ENCODE measurements around the gene RAMP1.
"Not testable (repeated sequence)": the region's sequence is repeated elsewhere in the genome, so short reads cannot be mapped to it uniquely, and the experiment has no call there.

Gene RAMP1

DNA sequence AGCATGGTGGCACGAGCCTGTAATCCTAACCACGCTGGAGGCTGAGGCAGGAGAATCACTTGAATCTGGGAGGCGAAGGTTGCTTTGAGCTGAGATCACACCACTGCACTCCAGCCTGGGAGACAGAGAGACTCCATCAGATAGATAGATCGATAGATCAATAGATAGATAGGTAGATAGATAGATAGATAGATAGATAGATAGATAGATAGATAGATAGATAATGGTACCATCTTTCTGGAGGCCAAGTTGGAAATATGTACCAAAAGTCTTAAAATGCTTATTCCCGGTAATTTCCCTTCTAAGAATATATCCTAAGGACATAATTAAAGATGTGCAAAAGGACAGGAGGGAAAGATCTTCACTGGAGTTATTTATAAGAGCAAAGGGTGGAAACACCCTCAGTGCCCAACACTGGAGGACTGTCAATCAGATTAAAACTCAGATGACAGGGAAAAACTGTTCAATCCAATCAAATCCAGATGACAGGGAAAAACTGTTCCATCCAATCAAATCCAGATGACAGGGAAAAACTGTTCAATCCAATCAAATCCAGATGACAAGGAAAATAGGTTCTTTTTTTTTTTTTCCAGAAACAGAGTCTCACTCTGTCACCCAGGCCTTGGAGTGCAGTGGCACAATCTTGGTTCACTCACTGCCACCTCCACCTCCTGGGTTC lies 58.4 kb downstream of the RAMP1 start:
- DNase-seq (ENCODE audit: low spot score): no peak

DNA sequence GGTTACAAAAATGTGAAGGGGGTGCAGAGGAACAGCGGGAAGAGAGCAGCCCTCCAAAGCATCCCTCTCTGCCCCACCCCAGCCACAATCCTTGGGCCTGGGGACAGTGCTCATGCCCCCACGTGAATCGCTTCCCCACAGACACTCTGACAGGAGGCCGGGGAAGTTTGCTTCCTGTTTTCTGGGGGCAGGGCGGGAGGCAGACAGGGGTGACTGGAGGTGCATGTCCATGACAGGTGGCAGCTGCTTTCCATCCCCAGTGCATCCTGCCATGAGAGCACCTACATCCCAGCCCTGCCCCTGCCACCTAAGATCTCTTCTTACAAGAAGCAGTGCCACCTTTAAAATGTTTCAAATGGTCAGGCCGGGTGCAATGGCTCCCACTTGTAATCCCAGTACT lies 60.2 kb downstream of the RAMP1 start:
- no peak for DNase-seq (ENCODE audit: low spot score)

DNA sequence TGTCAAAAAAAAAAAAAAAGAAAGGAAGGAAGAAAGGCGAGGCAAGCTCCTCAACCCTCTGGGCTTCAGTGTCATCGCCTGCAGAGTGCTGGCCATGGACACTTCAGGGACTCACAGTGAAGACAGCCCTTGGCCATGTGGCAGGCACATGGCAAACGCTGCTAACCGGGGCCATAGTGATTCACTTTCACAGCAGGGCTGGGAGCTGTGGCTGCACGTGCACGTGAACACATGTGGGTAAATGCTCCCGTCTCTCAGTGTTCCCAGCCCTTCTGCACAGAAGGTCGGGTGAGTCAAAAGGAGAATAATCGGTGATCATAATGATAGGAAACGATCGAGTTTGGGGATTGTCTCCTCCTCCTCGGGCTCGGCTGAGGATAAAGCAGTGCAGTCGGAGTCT lies 61.2 kb downstream of the RAMP1 start:
- DNase-seq (ENCODE audit: low spot score): no peak

DNA sequence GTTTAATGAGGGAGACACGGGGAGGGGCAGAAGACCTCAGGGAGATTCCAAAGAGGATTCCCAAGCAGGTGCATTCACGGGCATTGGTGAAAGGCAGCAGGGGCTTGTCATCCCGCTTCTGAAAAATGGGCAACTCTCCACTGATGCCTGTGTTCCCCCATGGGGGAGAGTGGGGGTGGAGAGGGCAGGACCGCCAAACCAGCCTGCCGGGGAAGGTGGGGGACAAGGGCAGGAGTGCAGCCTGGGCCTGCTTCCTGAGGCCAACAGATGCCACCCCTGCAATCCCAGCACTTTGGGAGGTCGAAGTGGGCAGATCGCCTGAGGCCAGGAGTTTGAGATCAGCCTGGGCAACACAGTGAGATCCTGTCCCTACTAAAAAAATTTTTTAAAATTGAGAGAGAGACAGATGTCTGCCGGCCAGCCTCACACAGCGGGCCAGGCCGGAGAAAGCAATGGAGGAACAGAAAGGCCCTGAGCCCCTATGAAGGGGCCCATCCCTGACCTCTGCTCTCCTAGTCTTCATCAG lies 62.6 kb downstream of the RAMP1 start:
- DNase-seq (ENCODE audit: low spot score): no peak

- peak; percentile 67 for DNase-seq (ENCODE audit: low spot score)
Observed at GRCh38 chr2:237922641-237923361, 63.4 kb downstream of the RAMP1 start.

DNA sequence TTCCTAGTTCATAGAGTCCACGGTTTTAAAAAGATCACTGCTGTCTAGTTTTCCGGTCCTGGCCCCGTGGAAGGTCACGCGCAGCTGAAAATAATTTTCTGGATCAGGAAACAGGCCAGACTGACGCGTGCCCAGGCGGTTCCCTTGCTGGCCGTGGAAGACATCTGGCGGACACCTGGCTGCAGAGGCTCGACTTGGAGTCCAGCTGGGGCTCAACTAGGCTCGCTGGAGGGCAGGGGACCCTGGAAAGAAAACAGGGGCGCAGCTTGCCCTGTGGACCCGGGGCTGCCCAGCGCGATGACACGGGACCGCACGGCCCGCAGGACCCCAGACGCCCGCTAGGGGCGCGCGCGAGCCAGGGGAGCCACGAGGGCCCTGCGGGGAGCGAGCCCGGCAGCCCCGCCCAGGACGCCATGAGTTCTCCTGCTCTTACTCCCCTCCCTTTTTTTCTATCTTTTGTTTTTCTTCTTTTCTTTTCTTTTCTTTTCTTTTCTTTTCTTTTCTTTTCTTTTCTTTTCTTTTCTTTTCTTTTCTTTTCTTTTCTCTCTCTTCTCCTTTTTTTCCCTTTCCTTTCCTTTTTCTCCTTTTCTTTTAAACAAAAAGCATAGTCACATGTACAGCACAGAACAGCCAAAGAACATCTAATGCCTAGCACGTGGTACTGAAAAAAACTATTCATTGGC lies 64.2 kb downstream of the RAMP1 start:
- peak; percentile 43 for DNase-seq (ENCODE audit: low spot score)

- no peak for DNase-seq (ENCODE audit: low spot score)
Observed at GRCh38 chr2:237924164-237924534, 64.7 kb downstream of the RAMP1 start.

GRCh38 chr2:237927135-237927534 lies 67.7 kb downstream of the RAMP1 start:
- DNase-seq (ENCODE audit: low spot score): no peak

GRCh38 chr2:237927986-237928385 lies 68.6 kb downstream of the RAMP1 start:
- DNase-seq (ENCODE audit: low spot score): no peak

DNA sequence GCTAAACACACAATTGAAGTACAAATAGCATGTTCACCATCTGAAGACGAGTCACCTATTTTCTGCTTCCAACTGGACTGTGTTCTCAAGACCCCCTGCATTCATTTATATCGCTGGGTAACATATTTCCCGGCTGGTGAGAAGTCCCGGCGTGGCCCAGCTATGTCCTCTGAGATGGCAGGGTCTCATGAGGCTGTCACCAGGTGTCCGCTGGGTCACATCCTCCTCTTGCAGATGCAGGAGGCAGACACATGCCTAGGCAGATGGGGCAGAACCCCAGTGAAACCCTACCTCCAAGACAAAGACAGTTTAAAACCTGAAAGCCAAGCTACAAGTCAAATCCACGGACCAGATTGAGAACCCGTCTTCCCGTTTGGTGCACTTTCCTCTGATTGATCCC lies 70.6 kb downstream of the RAMP1 start:
- DNase-seq (ENCODE audit: low spot score): no peak

DNA sequence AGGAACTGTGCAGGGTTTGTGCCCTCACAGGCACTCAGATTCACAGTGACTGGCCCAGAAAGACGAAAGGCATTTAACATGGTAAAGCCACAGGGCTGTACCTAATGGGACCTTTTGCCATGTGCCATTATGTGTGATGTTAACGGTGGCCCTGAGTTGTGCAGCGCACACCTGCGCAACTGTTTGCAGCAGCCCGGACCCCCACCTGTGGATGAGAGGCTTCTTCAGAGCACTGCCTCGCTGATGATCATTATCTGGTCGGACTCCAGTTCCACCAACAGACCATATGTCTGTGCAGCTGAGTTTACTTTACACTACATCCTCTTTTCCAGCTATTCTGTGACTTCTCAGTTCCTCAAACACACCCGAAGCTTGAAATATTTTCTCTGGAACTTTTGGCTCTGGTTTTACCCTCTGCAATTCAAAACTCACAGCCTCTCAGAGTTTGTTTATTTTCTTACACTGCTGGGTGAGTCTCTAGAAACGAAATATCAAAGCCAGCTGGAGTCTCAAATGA lies 71.8 kb downstream of the RAMP1 start:
- DNase-seq (ENCODE audit: low spot score): no peak

- no peak for DNase-seq (ENCODE audit: low spot score)
Observed at GRCh38 chr2:237932731-237933131, 73.3 kb downstream of the RAMP1 start.

GRCh38 chr2:237934186-237934585 lies 74.8 kb downstream of the RAMP1 start:
- DNase-seq (ENCODE audit: low spot score): no peak

- no peak for DNase-seq (ENCODE audit: low spot score)
Observed at GRCh38 chr2:237935740-237936452, 76.5 kb downstream of the RAMP1 start.

DNA sequence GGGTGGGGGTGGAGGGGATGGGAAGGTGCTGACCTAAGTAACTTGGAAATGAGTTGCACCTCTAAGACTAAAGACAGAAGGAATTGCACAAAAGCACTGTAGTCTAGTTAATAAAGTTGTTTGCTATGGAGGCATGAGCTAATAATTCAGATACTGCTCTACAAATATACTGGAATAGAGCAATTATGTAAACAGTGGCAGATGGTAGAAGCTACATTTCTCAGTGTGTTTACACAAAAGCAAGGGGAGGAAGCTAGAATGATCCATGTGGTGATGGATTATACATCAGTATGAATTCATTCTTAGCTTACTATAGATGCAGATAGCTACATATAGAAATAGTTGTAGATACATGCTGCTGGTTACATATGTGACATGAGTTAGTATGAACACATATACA lies 79.8 kb downstream of the RAMP1 start:
- DNase-seq (ENCODE audit: low spot score): no peak

DNA sequence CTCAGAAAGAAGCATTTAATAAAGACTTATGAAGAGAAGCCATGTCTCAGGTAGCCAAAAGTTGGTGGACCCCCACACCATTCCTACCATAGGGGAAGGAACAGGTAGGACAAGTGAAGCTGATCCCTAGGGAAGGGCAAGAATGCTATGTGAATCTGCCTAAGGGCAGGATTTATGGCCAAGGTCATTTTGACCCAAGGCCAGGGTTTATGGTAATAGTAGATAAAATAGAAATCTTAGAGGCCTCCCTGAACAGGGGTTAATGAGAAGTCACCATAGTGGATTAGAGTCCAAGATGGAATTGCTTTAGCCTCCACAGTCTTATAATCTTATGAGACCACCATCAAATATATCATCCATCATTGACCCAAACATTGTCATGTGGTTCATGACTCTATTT lies 81.4 kb downstream of the RAMP1 start:
- DNase-seq (ENCODE audit: low spot score): no peak

DNA sequence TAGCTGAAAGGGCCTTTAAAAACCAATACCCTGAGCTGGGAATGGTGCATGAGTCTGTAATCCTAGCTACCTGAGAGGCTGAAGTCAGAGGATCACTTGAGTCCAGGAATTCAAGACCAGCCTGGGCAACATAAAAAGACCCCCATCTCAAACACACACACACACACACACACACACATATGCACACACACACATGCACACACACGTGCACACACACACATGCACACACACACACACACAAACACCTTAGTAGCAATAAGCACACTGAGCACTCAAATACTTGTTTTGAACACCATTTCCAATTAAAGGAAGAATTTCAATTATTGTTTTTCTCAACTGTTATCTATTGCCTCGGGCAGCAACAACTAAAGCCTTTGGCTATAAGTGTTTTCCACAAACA lies 81.8 kb downstream of the RAMP1 start:
- no peak for DNase-seq (ENCODE audit: low spot score)

GRCh38 chr2:237942513-237942899 lies 83.1 kb downstream of the RAMP1 start:
- DNase-seq (ENCODE audit: low spot score): no peak

DNA sequence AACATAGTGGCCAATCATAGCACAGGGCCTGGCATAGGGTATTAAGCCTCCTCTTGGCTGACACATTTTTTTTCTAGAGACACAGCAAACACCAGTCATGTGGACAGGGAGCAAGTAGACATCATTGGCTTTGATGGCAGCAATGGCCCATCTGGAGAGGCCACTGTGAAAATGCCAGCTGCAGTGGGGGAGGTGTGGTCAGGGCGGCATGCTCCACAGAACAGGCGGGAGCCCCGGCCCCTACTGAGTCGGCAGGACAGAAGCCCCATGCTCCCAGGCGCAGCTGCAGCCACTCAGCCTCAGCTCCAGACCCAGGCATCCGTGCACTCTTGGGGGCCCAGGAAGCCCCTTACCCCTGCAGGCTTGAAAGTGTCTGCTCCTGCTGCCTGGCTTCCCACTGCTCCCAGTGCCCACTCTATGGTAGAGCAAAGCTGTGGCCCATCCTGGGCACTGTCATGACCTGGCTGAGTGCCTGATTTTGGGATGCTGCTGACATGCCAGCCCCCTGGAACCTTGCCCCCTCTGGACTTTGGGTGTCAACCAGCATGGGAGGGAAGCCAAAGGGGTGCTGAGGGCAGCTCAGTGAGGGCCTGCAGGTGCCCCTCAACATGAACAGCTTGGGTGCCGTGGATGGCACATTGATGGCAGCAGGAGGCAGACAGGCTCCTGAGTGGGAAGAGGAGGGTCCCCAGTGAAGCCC lies 84.1 kb downstream of the RAMP1 start:
- no peak for DNase-seq (ENCODE audit: low spot score)

GRCh38 chr2:237944302-237944701 lies 84.9 kb downstream of the RAMP1 start:
- DNase-seq (ENCODE audit: low spot score): no peak

DNA sequence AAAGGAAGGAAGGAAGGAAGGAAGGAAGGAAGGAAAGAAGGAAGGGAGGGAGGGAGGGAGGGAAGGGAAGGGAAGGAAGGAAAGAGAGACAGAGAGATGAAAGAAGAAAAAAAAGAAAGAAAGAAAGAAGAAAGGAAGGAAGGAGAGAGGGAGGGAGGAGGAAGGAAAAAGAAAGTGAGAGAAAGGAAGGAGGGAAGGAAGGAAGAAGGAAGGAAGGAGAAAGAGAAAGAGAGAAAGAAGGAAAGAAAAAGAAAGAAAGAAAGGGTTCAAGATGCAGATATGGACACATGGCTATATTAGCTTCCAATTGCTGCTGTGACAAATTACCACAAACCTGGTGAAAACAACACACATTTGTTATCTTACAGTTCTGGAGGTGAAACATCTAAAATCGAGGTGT lies 87.0 kb downstream of the RAMP1 start:
- DNase-seq (ENCODE audit: low spot score): no peak

GRCh38 chr2:237951354-237951753 lies 91.9 kb downstream of the RAMP1 start:
- DNase-seq (ENCODE audit: low spot score): not testable (repeated sequence)
